ENCODE results near the gene PARP16.
"Not testable (repeated sequence)": the region's sequence is repeated elsewhere in the genome, so short reads cannot be mapped to it uniquely, and the experiment has no call there.

Gene PARP16

GRCh38 chr15:65245096-65245856, 41.4 kb downstream of the PARP16 start:
- no peak for DNase-seq

- DNase-seq, result no peak
These were observed 42.0 kb downstream of the PARP16 start for GRCh38 chr15:65244638-65245037.

GRCh38 chr15:65236443-65236842, 50.2 kb downstream of the PARP16 start:
- not testable (repeated sequence) for DNase-seq

GRCh38 chr15:65233696-65234095, 53.0 kb downstream of the PARP16 start:
- DNase-seq, result no peak

GRCh38 chr15:65232520-65232919, 54.2 kb downstream of the PARP16 start:
- DNase-seq, result no peak

GRCh38 chr15:65231306-65231705, 55.4 kb downstream of the PARP16 start:
- no peak for DNase-seq

GRCh38 chr15:65226901-65227300, 59.8 kb downstream of the PARP16 start:
- DNase-seq, result not testable (repeated sequence)

GRCh38 chr15:65226221-65226620, 60.5 kb downstream of the PARP16 start:
- no peak for DNase-seq

- DNase-seq, result no peak
These were observed 62.7 kb downstream of the PARP16 start for GRCh38 chr15:65223996-65224395.

- no peak for DNase-seq
These were observed 63.8 kb downstream of the PARP16 start for GRCh38 chr15:65222891-65223290.

- DNase-seq, result no peak
These were observed 65.0 kb downstream of the PARP16 start for GRCh38 chr15:65221697-65222096.

GRCh38 chr15:65219137-65219536, 67.5 kb downstream of the PARP16 start:
- DNase-seq, result no peak

GRCh38 chr15:65217526-65218482, 68.9 kb downstream of the PARP16 start:
- no peak for DNase-seq

GRCh38 chr15:65215496-65215895, 71.2 kb downstream of the PARP16 start:
- DNase-seq, result no peak

GRCh38 chr15:65214010-65214409, 72.7 kb downstream of the PARP16 start:
- no peak for DNase-seq

- DNase-seq, result no peak
These were observed 73.4 kb downstream of the PARP16 start for GRCh38 chr15:65213241-65213640.

GRCh38 chr15:65212097-65212496, 74.6 kb downstream of the PARP16 start:
- DNase-seq, result no peak

- no peak for DNase-seq
These were observed 75.2 kb downstream of the PARP16 start for GRCh38 chr15:65211482-65211982.

- no peak for DNase-seq
These were observed 75.8 kb downstream of the PARP16 start, which contains the start of gene CILP for GRCh38 chr15:65210770-65211481. CILP (minus strand) TSS chr15:65211473; CDS start chr15:65209755, 1,718 bp downstream.

- DNase-seq, result no peak
These were observed 76.7 kb downstream of the PARP16 start for GRCh38 chr15:65209701-65210643.

All from nucleus accumbens (tissue), 56 donors.